Testis (tissue), 3 donors: ENCODE measurements around the gene DNAAF1. TPM values are rescaled to one million over a fixed set of nuclear protein-coding genes. Genes with fewer than 3 reads are reported as not detected.

Experiments
- DNase-seq: peaks from one replicate; pipeline ENCODE4 v3.0.0-alpha.2; 2019
- H3K27ac ChIP-seq, 2 donors: fragments of 200-600 bp; sonication (generic); one replicate each; pipeline ENCODE4 v1.5.1; 2019
- H3K27me3 ChIP-seq: fragments of 200-600 bp; sonication (generic); one replicate; pipeline ENCODE4 v1.5.1; 2019
- H3K36me3 ChIP-seq: fragments of 200-600 bp; sonication (generic); one replicate; pipeline ENCODE4 v1.5.1; 2017; ENCODE audit warnings: low read depth; ENCODE audit errors: missing control alignments
- H3K4me1 ChIP-seq: fragments of 200-600 bp; sonication (generic); one replicate; pipeline ENCODE4 v1.5.1; 2019
- H3K4me3 ChIP-seq, 2 donors: fragments of 200-600 bp; sonication (generic); one replicate each; pipeline ENCODE4 v1.5.1; 2017 to 2019
- H3K9me3 ChIP-seq: fragments of 200-600 bp; sonication (generic); one replicate; pipeline ENCODE4 v1.5.1; 2017
- POLR2A ChIP-seq: fragments of 450-650 bp; IDR thresholded peaks from one replicate; pipeline ENCODE4 v1.6.1; 2017; ENCODE audit warnings: antibody characterized with exemption, mild to moderate bottlenecking, moderate library complexity
- WGBS, 2 donors: methylation state at CpG; one replicate each; pipeline ENCODE4 v1.1.5; 2018; 5-methylcytosine and 5-hydroxymethylcytosine counted together
- intact Hi-C: fragments of 100-400 bp; cut with DNase I; formaldehyde crosslinking; loops from one replicate; pipeline ENCODE4 v1.15.1; 2023; ENCODE audit warnings: low total_unique reads
- polyA plus RNA-seq: library from polyadenylated mRNA; stranded (reverse); fragments of 350-450 nt; fragmentation: Illumina TruSeq; extraction: RNeasy Lipid Tissue Mini Kit (QIAGEN cat#74804); gene quantifications from one replicate; pipeline ENCODE4 v1.2.3, GENCODE V29; 2014; ENCODE audit warnings: low read depth, low replicate concordance; ENCODE audit not compliant: insufficient read depth
- total RNA-seq, 2 donors: library from RNA; depleted of rRNA; stranded (reverse); fragments of >200 nt; gene quantifications; one replicate each; pipeline ENCODE4 v1.2.3, GENCODE V29; 2016
- TF ChIP-seq, protein P1 (sequence below), 3 experiments: fragments of 450-650 bp in 2 of 3; fragments of 200-600 bp in 1 of 3; sonication (generic) in 1 of 3; IDR thresholded peaks; one replicate each; pipeline ENCODE4 v1.5.1; 2016 to 2019; ENCODE audit warnings: antibody characterized with exemption in 3 of 3, mild to moderate bottlenecking in 2 of 3, moderate library complexity in 1 of 3

Gene DNAAF1
- total and polyA plus RNA-seq, 3 donors from 2014 or later, result 50.9 to 161 (median 89.4) TPM

DNA sequence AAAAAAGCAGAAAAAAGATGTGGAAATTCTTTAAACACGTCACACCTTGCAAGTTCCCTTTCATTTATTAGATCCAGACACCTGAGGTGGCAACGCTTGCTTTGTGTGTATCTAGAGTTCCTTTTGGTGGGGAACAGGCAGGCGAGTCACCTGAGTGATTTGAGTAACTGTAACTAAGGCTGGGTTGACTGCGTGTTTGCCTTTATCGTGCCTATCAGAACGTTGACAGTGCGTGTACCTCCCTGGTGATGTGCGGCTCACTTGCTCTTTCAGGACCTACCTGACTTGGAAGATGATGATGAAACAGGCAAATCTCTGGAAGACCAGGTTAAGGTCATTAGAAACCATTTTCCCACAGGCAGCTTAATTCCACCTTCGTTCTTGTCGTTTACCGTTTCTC, 29.3 kb downstream of the DNAAF1 start:
- H3K4me3 ChIP-seq, result no peak overlapping the region
- 89 to 90% methylated on average over 11 of the region's 11 CpGs for WGBS, 2 donors
- H3K27me3 ChIP-seq, result no peaks in the 10 kb centered on the region
- H3K9me3 ChIP-seq, result no peaks in the 10 kb centered on the region
- H3K36me3 ChIP-seq, result no peaks in the 10 kb centered on the region
- TF ChIP-seq, protein P1, sequence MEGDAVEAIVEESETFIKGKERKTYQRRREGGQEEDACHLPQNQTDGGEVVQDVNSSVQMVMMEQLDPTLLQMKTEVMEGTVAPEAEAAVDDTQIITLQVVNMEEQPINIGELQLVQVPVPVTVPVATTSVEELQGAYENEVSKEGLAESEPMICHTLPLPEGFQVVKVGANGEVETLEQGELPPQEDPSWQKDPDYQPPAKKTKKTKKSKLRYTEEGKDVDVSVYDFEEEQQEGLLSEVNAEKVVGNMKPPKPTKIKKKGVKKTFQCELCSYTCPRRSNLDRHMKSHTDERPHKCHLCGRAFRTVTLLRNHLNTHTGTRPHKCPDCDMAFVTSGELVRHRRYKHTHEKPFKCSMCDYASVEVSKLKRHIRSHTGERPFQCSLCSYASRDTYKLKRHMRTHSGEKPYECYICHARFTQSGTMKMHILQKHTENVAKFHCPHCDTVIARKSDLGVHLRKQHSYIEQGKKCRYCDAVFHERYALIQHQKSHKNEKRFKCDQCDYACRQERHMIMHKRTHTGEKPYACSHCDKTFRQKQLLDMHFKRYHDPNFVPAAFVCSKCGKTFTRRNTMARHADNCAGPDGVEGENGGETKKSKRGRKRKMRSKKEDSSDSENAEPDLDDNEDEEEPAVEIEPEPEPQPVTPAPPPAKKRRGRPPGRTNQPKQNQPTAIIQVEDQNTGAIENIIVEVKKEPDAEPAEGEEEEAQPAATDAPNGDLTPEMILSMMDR (IDR thresholded peaks at IDR 0.05), result no peak
- no peak for TF ChIP-seq POLR2A
- DNase-seq, result no peak
- H3K4me1 ChIP-seq, result peaks cover 28% of the 10 kb centered on the region
- H3K27ac ChIP-seq, result no peak overlapping the region
- intact Hi-C loops, result no loop called here

DNA sequence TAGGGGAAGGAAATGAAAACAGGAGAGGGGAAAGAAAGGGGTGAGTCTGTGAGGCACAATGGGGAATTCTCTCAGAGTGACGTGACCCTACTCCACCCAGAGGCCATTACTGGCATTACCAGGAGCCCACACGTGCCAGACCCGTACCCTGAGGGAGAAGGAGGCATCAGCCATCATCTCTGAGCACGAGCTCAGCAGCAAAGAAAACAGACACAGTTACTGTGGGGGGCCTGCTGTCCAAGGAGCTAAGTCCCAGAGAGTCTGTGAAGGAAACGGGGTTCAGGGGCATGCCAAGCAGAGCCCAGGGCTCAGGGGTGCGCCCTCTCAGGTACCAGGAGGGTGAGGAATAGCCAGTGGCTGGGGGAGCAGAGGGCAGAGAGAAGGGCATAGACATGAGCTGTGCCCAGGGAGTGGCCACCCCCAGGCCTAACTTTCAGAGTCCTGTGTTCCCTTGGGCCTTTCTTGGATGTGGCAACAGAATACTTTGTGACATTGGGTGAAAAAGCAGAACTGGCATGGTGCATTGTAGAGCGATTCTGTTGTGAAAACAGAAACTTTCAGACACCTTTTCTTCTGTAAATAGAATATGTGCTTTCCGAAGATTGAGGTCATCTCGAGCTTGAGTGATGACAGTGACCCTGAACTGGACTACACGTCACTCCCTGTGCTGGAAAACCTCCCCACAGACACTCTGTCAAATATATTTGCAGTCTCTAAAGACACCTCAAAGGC, 30.4 kb downstream of the DNAAF1 start:
- peak overlapping the region in 1 of 2 donors; percentile 73 for H3K27ac ChIP-seq
- peak; percentile 70 for DNase-seq
- 46 to 56% methylated on average over 10 of the region's 10 CpGs for whole genome bisulfite sequencing, 2 donors

DNA sequence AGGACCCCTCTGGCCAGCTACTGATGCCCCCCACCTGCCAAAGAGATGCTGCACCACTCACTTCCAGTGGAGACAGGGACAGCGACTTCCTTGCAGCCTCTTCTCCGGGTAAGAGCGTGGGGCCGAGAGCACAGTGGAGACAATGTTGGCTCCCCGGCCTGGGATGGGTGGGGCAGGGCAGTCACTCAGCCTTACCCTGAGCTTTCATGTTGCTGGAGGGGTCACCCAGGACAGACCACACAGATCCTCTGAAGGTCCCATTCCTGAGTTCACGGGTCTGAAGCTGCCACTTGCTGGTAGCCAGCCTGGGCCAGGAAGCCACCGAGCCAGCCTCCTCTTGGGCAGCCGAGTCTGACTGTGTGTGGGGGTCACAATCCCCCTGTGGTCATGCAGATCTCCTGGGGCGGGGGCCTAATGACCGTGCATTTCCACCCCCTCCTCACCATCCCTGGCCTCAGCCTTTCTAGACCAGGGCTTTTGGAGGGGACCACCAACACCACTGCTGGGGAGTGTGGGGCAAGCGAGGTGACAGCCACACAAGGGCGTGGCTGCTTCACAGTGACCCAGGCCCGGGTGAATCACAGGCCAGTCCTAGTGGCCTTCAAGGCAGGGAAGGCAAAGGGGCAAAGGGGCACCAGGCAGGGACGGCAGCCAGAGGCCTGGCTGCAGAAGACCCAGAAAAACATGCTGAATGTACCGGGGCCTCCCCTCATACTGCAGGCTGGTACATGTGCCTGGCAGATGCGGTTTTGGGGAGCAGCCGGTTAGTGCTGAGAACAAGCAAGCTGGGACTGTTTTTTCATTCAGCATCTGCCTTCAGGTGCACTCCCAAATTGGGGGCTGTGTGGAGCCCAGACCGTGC, 31.3 kb downstream of the DNAAF1 start:
- peak overlapping the region; percentile 21 to 73 for H3K27ac ChIP-seq
- DNase-seq, result no peak
- 55 to 60% methylated on average over 12 to 18 of the region's 18 CpGs for WGBS, 2 donors
- H3K27me3 ChIP-seq, result no peaks in the 10 kb centered on the region
- H3K36me3 ChIP-seq, result no peaks in the 10 kb centered on the region
- peaks cover 28% of the 10 kb centered on the region for H3K4me1 ChIP-seq
- H3K4me3 ChIP-seq, result no peak overlapping the region
- intact Hi-C loops, result no loop called here
- no peaks in the 10 kb centered on the region for H3K9me3 ChIP-seq
- TF ChIP-seq, protein P1 (IDR thresholded peaks at IDR 0.05), result no peak
- TF ChIP-seq POLR2A, result no peak

More for the DNA sequence above, 30.4 kb downstream of the DNAAF1 start:
- intact Hi-C loops, result no loop called here
- Histone ChIP-seq H3K27me3 (no peaks in the 10 kb centered on the region), H3K9me3 (no peaks in the 10 kb centered on the region), H3K4me3 (no peak overlapping the region), H3K4me1 (peaks cover 28% of the 10 kb centered on the region), H3K36me3 (no peaks in the 10 kb centered on the region)
- TF ChIP-seq POLR2A, result no peak
- TF ChIP-seq, protein P1 (IDR thresholded peaks at IDR 0.05), result peak; percentile 69 to 77 (median 69)

DNA sequence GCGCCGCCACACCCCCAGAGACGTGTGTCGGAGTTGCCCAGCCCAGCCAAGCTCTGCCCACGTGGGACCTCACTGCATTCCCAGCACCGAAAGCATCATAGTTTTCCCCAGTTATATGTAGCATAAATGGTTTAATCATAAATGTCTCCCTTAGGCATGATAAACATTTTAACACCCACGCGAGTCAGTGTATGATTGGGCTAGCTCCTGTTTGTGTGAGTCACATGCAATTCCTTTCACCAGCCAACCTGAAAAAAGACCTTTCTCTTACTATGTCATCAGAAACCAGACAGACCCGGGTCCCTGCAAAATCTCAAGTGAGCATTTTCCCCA, 32.6 kb downstream of the DNAAF1 start:
- Histone ChIP-seq H3K27ac (peak overlapping the region; percentile 21 to 73), H3K4me1 (peaks cover 28% of the 10 kb centered on the region), H3K9me3 (no peaks in the 10 kb centered on the region), H3K4me3 (no peak overlapping the region), H3K27me3 (no peaks in the 10 kb centered on the region), H3K36me3 (no peaks in the 10 kb centered on the region)
- WGBS, 2 donors, result 38 to 60% methylated on average over 9 of the region's 9 CpGs
- TF ChIP-seq, protein P1 (IDR thresholded peaks at IDR 0.05), result no peak
- TF ChIP-seq POLR2A, result no peak
- DNase-seq, result peak; percentile 58
- intact Hi-C loops, result no loop called here
